Naive thymus-derived CD4-positive, alpha-beta T cell (primary cell): ENCODE data around the gene IPCEF1. TPM values are rescaled to one million over a fixed set of nuclear protein-coding genes. Genes with fewer than 3 reads are reported as not detected.

Experiments
- ATAC-seq: fragments of 150-1000 bp; cut with Tn5 transposase; 2 replicates; pipeline ENCODE4 v1.10.0; 2021; ENCODE audit warnings: mild to moderate bottlenecking, moderate library complexity
- CTCF ChIA-PET: fragments of 350-600 bp; sonication (Branson Sonifier 250); formaldehyde crosslinking; loops from one replicate; lab custom pipeline; 2021; ENCODE audit warnings: antibody characterized with exemption; lab: Charles Lee
- POLR2A ChIA-PET: fragments of 350-600 bp; sonication (Branson Sonifier 250); formaldehyde crosslinking; loops from one replicate; lab custom pipeline; 2021; ENCODE audit warnings: antibody characterized with exemption, inconsistent platforms; lab: Charles Lee
- DNase-seq, 9 donors: peaks; one replicate each; pipeline versions ENCODE4 v3.0.0 to v3.0.0-alpha.2; 2020 to 2022; ENCODE audit warnings: mixed read lengths in 1 of 9
- H3K27ac ChIP-seq: one replicate; pipeline ENCODE4 v1.7.0; 2013; ENCODE audit warnings: mild to moderate bottlenecking, low read depth, low read length, moderate library complexity
- H3K27me3 ChIP-seq, 2 donors: one replicate each; pipeline ENCODE4 v1.7.0; 2013; ENCODE audit warnings: low read length in 2 of 2, mild to moderate bottlenecking in 2 of 2, moderate library complexity in 2 of 2; ENCODE audit not compliant: control insufficient read depth in 2 of 2, insufficient read depth in 2 of 2
- H3K36me3 ChIP-seq, 3 experiments: 1 replicate in 2 of 3; 2 replicates in 1 of 3; pipeline ENCODE4 v1.7.0; 2013; ENCODE audit warnings: low read length in 3 of 3, mild to moderate bottlenecking in 3 of 3, moderate library complexity in 1 of 3; ENCODE audit not compliant: insufficient read depth in 3 of 3, control insufficient read depth in 2 of 3
- H3K4me1 ChIP-seq, 2 donors: one replicate each; pipeline ENCODE4 v1.7.0; 2013; ENCODE audit warnings: low read length in 2 of 2, mild to moderate bottlenecking in 2 of 2, moderate library complexity in 1 of 2; ENCODE audit not compliant: control insufficient read depth in 2 of 2, insufficient read depth in 2 of 2
- H3K4me3 ChIP-seq: 2 replicates; pipeline ENCODE4 v1.7.0; 2013; ENCODE audit warnings: mild to moderate bottlenecking, low read length
- H3K9me3 ChIP-seq, 3 experiments: 1 replicate in 2 of 3; 2 replicates in 1 of 3; pipeline ENCODE4 v1.7.0; 2013; ENCODE audit warnings: low read length in 3 of 3; ENCODE audit not compliant: control insufficient read depth in 2 of 3
- H3K27ac Mint-ChIP-seq, 9 donors: one replicate each; pipeline ENCODE4 v1.8.0; 2020 to 2022; ENCODE audit warnings: mixed read lengths in 9 of 9, mild to moderate bottlenecking in 8 of 9, moderate library complexity in 5 of 9, inconsistent platforms in 2 of 9
- H3K27me3 Mint-ChIP-seq, 5 donors: one replicate each; pipeline ENCODE4 v1.8.0; 2021 to 2022; ENCODE audit warnings: mixed read lengths in 5 of 5, mild to moderate bottlenecking in 1 of 5
- H3K36me3 Mint-ChIP-seq, 5 donors: one replicate each; pipeline ENCODE4 v1.8.0; 2020 to 2022; ENCODE audit warnings: mixed read lengths in 5 of 5, mild to moderate bottlenecking in 3 of 5, inconsistent platforms in 1 of 5
- H3K4me1 Mint-ChIP-seq, 7 donors: one replicate each; pipeline ENCODE4 v1.8.0; 2020 to 2022; ENCODE audit warnings: mixed read lengths in 7 of 7, mild to moderate bottlenecking in 3 of 7, inconsistent platforms in 1 of 7
- H3K4me3 Mint-ChIP-seq, 10 donors: one replicate each; pipeline ENCODE4 v1.8.0; 2020 to 2022; ENCODE audit warnings: mild to moderate bottlenecking in 10 of 10, mixed read lengths in 10 of 10, moderate library complexity in 6 of 10, inconsistent platforms in 2 of 10
- H3K9me3 Mint-ChIP-seq, 11 donors: one replicate each; pipeline ENCODE4 v1.8.0; 2020 to 2022; ENCODE audit warnings: mixed read lengths in 11 of 11, mild to moderate bottlenecking in 4 of 11, inconsistent platforms in 1 of 11, moderate library complexity in 1 of 11
- intact Hi-C, 2 donors: fragments of 100-400 bp; cut with micrococcal nuclease; formaldehyde crosslinking; loops; one replicate each; pipeline ENCODE4 v1.15.1; 2023
- polyA plus RNA-seq, 2 donors: library from polyadenylated mRNA; unstranded; fragments of 300-500 nt; fragmentation: Illumina TruSeq; gene quantifications; one replicate each; pipeline ENCODE4 v1.2.3, GENCODE V29; 2021
- total RNA-seq, 6 experiments: library from RNA in 5 of 6; stranded (reverse) in 5 of 6; gene quantifications; 1 replicate in 5 of 6; 2 replicates in 1 of 6; pipeline ENCODE4 v1.2.3 and lab custom pipeline; 2021 to 2026

The IPCEF1 gene
- total and polyA plus RNA-seq, 7 experiments from 2014 or later, result 12.0 to 122 (median 99.7) TPM

- intact Hi-C loops, result no loop called here
- ATAC-seq (no peak), DNase-seq (no peak)
- ChIA-PET POLR2A (interaction anchor here (0.8 to 3.0 kb wide), 7 partner anchors 8 to 30 kb away, joined by 3 to 17 read pairs (median 6); no protein-coding TSS in a partner anchor), CTCF (interaction anchor here (0.6 to 1.4 kb wide), 3 partner anchors 13 to 77 kb away, joined by 4 to 6 read pairs (median 5); no protein-coding TSS in a partner anchor)
- H3K4me1 Mint-ChIP-seq, result peaks cover 43 to 98% (median 88%) of the 10 kb centered on the region in 7 donors
- no peaks in the 10 kb centered on the region for H3K36me3 ChIP-seq
- H3K4me1 ChIP-seq, result peaks cover 39 to 54% of the 10 kb centered on the region in 2 donors
- peaks cover 4 to 30% (median 16%) of the 10 kb centered on the region in 5 donors for H3K36me3 Mint-ChIP-seq
- no peaks in the 10 kb centered on the region for H3K27me3 ChIP-seq
- H3K4me3 Mint-ChIP-seq, result peak overlapping the region in 6 of 10 donors; percentile 4 to 65 (median 29)
- no peak overlapping the region for H3K4me3 ChIP-seq
- H3K9me3 Mint-ChIP-seq, result no peaks in the 10 kb centered on the region
- H3K27me3 Mint-ChIP-seq, result no peaks in the 10 kb centered on the region
- H3K9me3 ChIP-seq, result no peaks in the 10 kb centered on the region
- H3K27ac ChIP-seq, result no peak overlapping the region
- peak overlapping the region in 6 of 9 donors; percentile 2 to 94 (median 17) for H3K27ac Mint-ChIP-seq
Measured at GRCh38 chr6:154236646-154237301, 119.8 kb downstream of the IPCEF1 start.

GRCh38 chr6:154234019-154234772, 122.4 kb downstream of the IPCEF1 start:
- ATAC-seq (peak; percentile 54), DNase-seq (no peak)
- peak overlapping the region; percentile 4 to 73 (median 60) for H3K4me3 Mint-ChIP-seq
- H3K9me3 Mint-ChIP-seq, result no peaks in the 10 kb centered on the region
- Histone ChIP-seq H3K27ac (peak overlapping the region; percentile 52), H3K36me3 (no peaks in the 10 kb centered on the region), H3K4me1 (peaks cover 40 to 61% of the 10 kb centered on the region in 2 donors), H3K4me3 (no peak overlapping the region), H3K9me3 (no peaks in the 10 kb centered on the region), H3K27me3 (no peaks in the 10 kb centered on the region)
- H3K27ac Mint-ChIP-seq, result peak overlapping the region; percentile 45 to 94 (median 88)
- POLR2A ChIA-PET, result interaction anchor here (0.5 to 3.5 kb wide), 8 partner anchors 10 to 44 kb away, joined by 3 to 37 read pairs (median 3); no protein-coding TSS in a partner anchor
- H3K4me1 Mint-ChIP-seq, result peaks cover 49 to 98% (median 87%) of the 10 kb centered on the region in 7 donors
- CTCF ChIA-PET, result interaction anchor here (1.2 to 2.9 kb wide), 2 partner anchors 42 to 50 kb away, joined by 3 to 7 read pairs; no protein-coding TSS in a partner anchor
- H3K27me3 Mint-ChIP-seq, result no peaks in the 10 kb centered on the region
- intact Hi-C loops, result no loop called here
- peaks cover 0 to 32% (median 12%) of the 10 kb centered on the region in 5 donors for H3K36me3 Mint-ChIP-seq

GRCh38 chr6:154233383-154233782, 123.2 kb downstream of the IPCEF1 start:
- peak overlapping the region in 8 of 9 donors; percentile 80 to 94 (median 90) for H3K27ac Mint-ChIP-seq
- H3K36me3 Mint-ChIP-seq, result peaks cover 0 to 35% (median 14%) of the 10 kb centered on the region in 5 donors
- ChIA-PET CTCF (interaction anchor here (1.0 to 2.9 kb wide), 4 partner anchors 8 to 49 kb away, joined by 3 to 7 read pairs (median 4); no protein-coding TSS in a partner anchor), POLR2A (interaction anchor here (0.9 to 3.5 kb wide), 6 partner anchors 9 to 40 kb away, joined by 3 to 37 read pairs (median 7); no protein-coding TSS in a partner anchor)
- no peak for DNase-seq
- Histone ChIP-seq H3K4me3 (no peak overlapping the region), H3K27ac (peak overlapping the region; percentile 52), H3K9me3 (no peaks in the 10 kb centered on the region), H3K4me1 (peaks cover 34 to 60% of the 10 kb centered on the region in 2 donors), H3K27me3 (no peaks in the 10 kb centered on the region), H3K36me3 (no peaks in the 10 kb centered on the region)
- H3K4me1 Mint-ChIP-seq, result peaks cover 52 to 97% (median 87%) of the 10 kb centered on the region in 7 donors
- peak overlapping the region in 8 of 10 donors; percentile 14 to 73 (median 60) for H3K4me3 Mint-ChIP-seq
- H3K9me3 Mint-ChIP-seq, result no peaks in the 10 kb centered on the region
- intact Hi-C loops, result no loop called here
- no peaks in the 10 kb centered on the region for H3K27me3 Mint-ChIP-seq
- ATAC-seq, result no peak

DNA sequence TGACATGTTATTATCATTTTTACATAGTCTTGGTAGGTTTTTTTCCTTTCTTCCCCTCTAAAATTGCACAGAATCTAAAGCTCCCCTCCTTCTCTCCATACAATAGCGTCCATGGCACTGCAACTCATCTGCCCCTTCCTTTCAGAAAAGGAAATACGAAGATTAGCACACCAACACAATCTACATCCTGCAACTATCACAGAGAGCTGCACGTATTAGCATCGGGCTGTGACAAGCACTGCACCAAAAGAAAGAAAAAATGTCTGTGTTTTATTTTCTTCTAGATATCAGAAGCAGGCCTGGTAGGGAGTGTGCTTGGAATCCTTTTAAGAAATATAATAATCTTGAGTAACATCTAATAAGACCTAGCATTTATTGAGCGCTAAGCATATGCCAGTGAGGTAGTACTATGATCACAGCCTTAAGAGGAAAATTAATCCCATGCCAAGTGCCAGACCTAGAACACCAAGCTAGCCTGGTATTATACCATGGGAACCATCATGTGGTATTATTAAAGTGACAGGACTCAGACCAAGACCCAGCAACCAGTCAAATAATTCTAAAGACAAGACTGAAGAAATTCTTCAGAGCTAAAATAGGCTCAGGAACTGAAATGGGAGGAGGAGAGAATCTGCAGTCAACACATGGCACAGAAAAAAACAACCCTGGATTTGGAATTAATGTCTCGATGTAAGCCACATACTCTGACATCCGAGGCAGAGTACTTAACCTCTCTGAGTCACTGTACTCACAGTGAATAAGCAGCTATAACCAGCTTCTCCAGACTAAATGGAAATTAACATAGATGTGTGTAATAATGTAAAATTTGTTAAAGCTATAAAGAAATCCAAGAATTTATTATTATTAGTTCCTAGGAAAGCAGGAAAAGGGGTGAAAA, 124.3 kb downstream of the IPCEF1 start:
- CTCF ChIA-PET, result interaction anchor here (0.6 to 2.9 kb wide), 6 partner anchors 9 to 779 kb away, joined by 3 to 7 read pairs (median 4); no protein-coding TSS in a partner anchor
- H3K27ac ChIP-seq, result peak overlapping the region; percentile 65
- intact Hi-C loops, result loop anchor here in 1 of 2 donors (1.0 kb wide), 3 partner anchors 8 to 18 kb away; no protein-coding TSS in a partner anchor
- Mint-ChIP-seq H3K4me1 (peaks cover 54 to 93% (median 89%) of the 10 kb centered on the region in 7 donors), H3K9me3 (no peaks in the 10 kb centered on the region), H3K4me3 (peak overlapping the region; percentile 56 to 82 (median 68)), H3K36me3 (peaks cover 0 to 39% (median 17%) of the 10 kb centered on the region in 5 donors), H3K27me3 (no peaks in the 10 kb centered on the region), H3K27ac (peak overlapping the region; percentile 17 to 94 (median 78))
- no peaks in the 10 kb centered on the region for H3K27me3 ChIP-seq
- no peaks in the 10 kb centered on the region for H3K36me3 ChIP-seq
- peaks cover 34 to 57% of the 10 kb centered on the region in 2 donors for H3K4me1 ChIP-seq
- H3K4me3 ChIP-seq, result peak overlapping the region; percentile 1
- no peaks in the 10 kb centered on the region for H3K9me3 ChIP-seq
- peak; percentile 64 for ATAC-seq
- peak in 3 of 9 donors; percentile 26 to 40 (median 31) for DNase-seq
- POLR2A ChIA-PET, result interaction anchor here (0.7 to 3.5 kb wide), 8 partner anchors 9 to 35 kb away, joined by 3 to 37 read pairs (median 5); no protein-coding TSS in a partner anchor

DNA sequence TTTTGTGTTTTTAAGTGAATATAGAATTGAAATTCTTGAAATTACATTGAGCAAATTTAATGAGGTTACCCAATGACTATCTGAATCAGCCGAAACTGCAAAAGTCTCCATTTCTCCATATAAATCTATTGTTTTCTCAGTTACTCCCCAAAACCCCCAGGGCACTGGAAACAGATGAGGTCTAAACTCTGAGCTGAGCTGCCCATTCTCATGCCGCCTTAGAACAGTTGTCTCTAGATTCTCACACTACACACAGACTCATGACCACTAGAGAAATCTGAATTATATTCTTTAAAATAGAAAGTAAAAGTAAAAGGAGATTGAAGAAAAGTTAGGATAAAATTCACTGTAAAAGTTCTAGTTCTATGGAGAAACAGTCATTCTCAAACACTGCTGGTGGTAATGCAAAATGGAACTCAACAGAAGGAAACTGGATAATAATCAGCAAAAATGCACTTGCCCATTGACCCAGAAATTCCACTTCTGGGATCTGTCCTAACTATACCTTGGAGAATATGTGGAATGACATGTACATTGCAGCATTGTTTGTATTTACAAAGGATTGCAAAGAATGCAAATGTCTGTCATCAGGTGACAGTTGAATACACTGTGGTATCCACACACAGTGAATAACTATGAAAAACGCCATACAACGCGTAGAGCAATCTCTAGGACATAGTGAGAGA, 125.5 kb downstream of the IPCEF1 start:
- Histone ChIP-seq H3K36me3 (no peaks in the 10 kb centered on the region), H3K4me1 (peaks cover 34 to 52% of the 10 kb centered on the region in 2 donors), H3K27me3 (no peaks in the 10 kb centered on the region), H3K4me3 (peak overlapping the region; percentile 1), H3K27ac (peak overlapping the region; percentile 41), H3K9me3 (no peaks in the 10 kb centered on the region)
- Mint-ChIP-seq H3K27ac (peak overlapping the region; percentile 17 to 94 (median 78)), H3K4me1 (peaks cover 54 to 90% (median 85%) of the 10 kb centered on the region in 7 donors), H3K36me3 (peaks cover 6 to 37% (median 14%) of the 10 kb centered on the region in 5 donors), H3K27me3 (no peaks in the 10 kb centered on the region), H3K4me3 (peak overlapping the region; percentile 56 to 82 (median 68)), H3K9me3 (peaks cover 0 to 3% (median 0%) of the 10 kb centered on the region in 11 donors)
- ATAC-seq (no peak), DNase-seq (no peak)
- intact Hi-C loops, result loop anchor here (1.0 kb wide), 4 partner anchors 12 to 75 kb away; no protein-coding TSS in a partner anchor
- ChIA-PET CTCF (interaction anchor here (1.1 to 2.2 kb wide), 2 partner anchors 10 to 44 kb away, joined by 4 to 5 read pairs; no protein-coding TSS in a partner anchor), POLR2A (interaction anchor here (0.7 to 3.5 kb wide), 3 partner anchors 10 to 17 kb away, joined by 3 to 37 read pairs (median 3); no protein-coding TSS in a partner anchor)
